CD14-positive monocyte (primary cell): ENCODE measurements around the gene ZNF638. TPM values are rescaled to one million over a fixed set of nuclear protein-coding genes. Genes with fewer than 3 reads are reported as not detected.

Experiments
- DNase-seq, 3 donors: peaks; one replicate each; pipeline ENCODE4 v3.0.0-alpha.2; 2011 to 2022
- H2AFZ ChIP-seq: 2 replicates; pipeline ENCODE4 v1.6.0; 2012; ENCODE audit warnings: mild to moderate bottlenecking, low read depth, low read length, inconsistent platforms; ENCODE audit not compliant: insufficient read depth, poor library complexity, severe bottlenecking
- H3K27ac ChIP-seq, 2 donors: 1 replicate in 1 of 2; 2 replicates in 1 of 2; pipeline ENCODE4 v1.5.1; 2012 to 2013; ENCODE audit warnings: low read length in 2 of 2, control low read depth in 1 of 2, inconsistent platforms in 1 of 2, low read depth in 1 of 2, mild to moderate bottlenecking in 1 of 2
- H3K27me3 ChIP-seq, 2 donors: one replicate each; pipeline versions ENCODE4 v1.6.0 to v1.6.1; 2011 to 2013; ENCODE audit warnings: low read length in 2 of 2; ENCODE audit not compliant: control insufficient read depth in 2 of 2, insufficient read depth in 2 of 2
- H3K36me3 ChIP-seq, 2 donors: replicated peaks in 1 of 2; 1 replicate in 1 of 2; 2 replicates in 1 of 2; pipeline versions ENCODE4 v1.5.1 to v1.6.1; 2012 to 2013; ENCODE audit warnings: low read length in 2 of 2, control low read depth in 1 of 2, inconsistent platforms in 1 of 2, mild to moderate bottlenecking in 1 of 2; ENCODE audit not compliant: insufficient read depth in 2 of 2, control insufficient read depth in 1 of 2
- H3K4me1 ChIP-seq, 2 donors: 1 replicate in 1 of 2; 2 replicates in 1 of 2; pipeline versions ENCODE4 v1.5.1 to v1.6.1; 2012 to 2013; ENCODE audit warnings: low read length in 2 of 2, control low read depth in 1 of 2, inconsistent platforms in 1 of 2, mild to moderate bottlenecking in 1 of 2, moderate library complexity in 1 of 2; ENCODE audit not compliant: insufficient read depth in 2 of 2, control insufficient read depth in 1 of 2
- H3K4me2 ChIP-seq: replicated peaks from 2 replicates; pipeline ENCODE3; 2012; ENCODE audit warnings: low read length, moderate library complexity, mild to moderate bottlenecking; ENCODE audit not compliant: poor library complexity, severe bottlenecking; ENCODE audit errors: extremely low read depth
- H3K4me3 ChIP-seq, 3 experiments: fragments of 200-600 bp in 1 of 3; sonication (generic) in 1 of 3; replicated peaks in 1 of 3; 1 replicate in 2 of 3; 2 replicates in 1 of 3; pipeline ENCODE4 v1.5.1; 2011 to 2013; ENCODE audit warnings: low read length in 3 of 3, mild to moderate bottlenecking in 3 of 3, control low read depth in 2 of 3, low read depth in 2 of 3, inconsistent platforms in 1 of 3, moderate library complexity in 1 of 3
- H3K79me2 ChIP-seq: 2 replicates; pipeline ENCODE4 v1.6.0; 2012; ENCODE audit warnings: mild to moderate bottlenecking, control low read depth, inconsistent platforms, low read length, moderate library complexity; ENCODE audit not compliant: insufficient read depth
- H3K9ac ChIP-seq: 2 replicates; pipeline ENCODE4 v1.6.0; 2017; ENCODE audit warnings: low read length, mild to moderate bottlenecking; ENCODE audit not compliant: insufficient read depth, poor library complexity, severe bottlenecking
- H3K9me3 ChIP-seq, 2 donors: replicated peaks in 1 of 2; 1 replicate in 1 of 2; 2 replicates in 1 of 2; pipeline versions ENCODE4 v1.5.1 to v1.6.1; 2012 to 2013; ENCODE audit warnings: low read length in 2 of 2, control low read depth in 1 of 2; ENCODE audit not compliant: control insufficient read depth in 1 of 2, insufficient read depth in 1 of 2
- H4K20me1 ChIP-seq: 2 replicates; pipeline ENCODE4 v1.6.0; 2012; ENCODE audit warnings: mild to moderate bottlenecking, low read length, control low read depth, moderate library complexity; ENCODE audit not compliant: insufficient read depth
- H3K27ac Mint-ChIP-seq, 7 donors: one replicate each; pipeline ENCODE4 v1.8.0; 2020; ENCODE audit warnings: mild to moderate bottlenecking in 7 of 7, mixed read lengths in 7 of 7, moderate library complexity in 6 of 7, inconsistent platforms in 2 of 7
- H3K27me3 Mint-ChIP-seq, 3 donors: one replicate each; pipeline ENCODE4 v1.8.0; 2021 to 2022; ENCODE audit warnings: low read depth in 3 of 3, mild to moderate bottlenecking in 3 of 3, mixed read lengths in 3 of 3, moderate library complexity in 3 of 3, inconsistent platforms in 1 of 3
- H3K36me3 Mint-ChIP-seq, 2 donors: one replicate each; pipeline ENCODE4 v1.8.0; 2020; ENCODE audit warnings: mixed read lengths in 2 of 2, inconsistent platforms in 1 of 2, mild to moderate bottlenecking in 1 of 2
- H3K4me1 Mint-ChIP-seq: one replicate; pipeline ENCODE4 v1.8.0; 2020; ENCODE audit warnings: mild to moderate bottlenecking, mixed read lengths
- H3K4me3 Mint-ChIP-seq, 2 donors: one replicate each; pipeline ENCODE4 v1.8.0; 2020; ENCODE audit warnings: mild to moderate bottlenecking in 2 of 2, mixed read lengths in 2 of 2, moderate library complexity in 1 of 2
- H3K9me3 Mint-ChIP-seq, 7 donors: one replicate each; pipeline ENCODE4 v1.8.0; 2020 to 2022; ENCODE audit warnings: mixed read lengths in 7 of 7, mild to moderate bottlenecking in 6 of 7, moderate library complexity in 6 of 7, inconsistent platforms in 2 of 7
- CTCF ChIP-seq: fragments of 200-600 bp; IDR thresholded peaks from one replicate; pipeline ENCODE4 v1.8.0; 2022; ENCODE audit warnings: antibody characterized with exemption, mild to moderate bottlenecking
- WGBS: methylation state at CpG from one replicate; pipeline ENCODE4 v1.1.5; 2013; ENCODE audit warnings: missing lambda C conversion rate; ENCODE audit not compliant: insufficient coverage; 5-methylcytosine and 5-hydroxymethylcytosine counted together
- intact Hi-C, 2 donors: fragments of 100-400 bp; cut with micrococcal nuclease; formaldehyde crosslinking; loops; one replicate each; pipeline versions ENCODE4 v1.15.0 to v1.15.1; 2023
- polyA plus RNA-seq, 3 donors: library from polyadenylated mRNA; depleted of rRNA in 1 of 3; unstranded in 2 of 3; stranded (reverse) in 1 of 3; fragments of 300-500 nt in 2 of 3; fragments of >200 nt in 1 of 3; fragmentation: Illumina TruSeq in 2 of 3; gene quantifications; 1 replicate in 2 of 3; 2 replicates in 1 of 3; pipeline ENCODE4 v1.2.3, GENCODE V29; 2012 to 2021
- small RNA-seq: library from RNA; depleted of rRNA; stranded (forward); fragments of <200 nt; gene quantifications from one replicate; pipeline ENCODE3, GENCODE V24; 2012; ENCODE audit warnings: low read depth; ENCODE audit not compliant: insufficient read length

The ZNF638 gene
- polyA plus RNA-seq, 3 donors, result 19.1 to 64.6 (median 22.4) TPM

- no peak overlapping the region for H3K9ac ChIP-seq
- no peak overlapping the region for H3K4me2 ChIP-seq
- no peak overlapping the region for H3K27ac ChIP-seq
- no peak overlapping the region for H2AFZ ChIP-seq
- no peak for TF ChIP-seq CTCF
- H4K20me1 ChIP-seq, result peaks cover 99% of the 10 kb centered on the region
- H3K4me1 ChIP-seq, result no peaks in the 10 kb centered on the region
- H3K9me3 ChIP-seq, result no peaks in the 10 kb centered on the region
- intact Hi-C loops, result no loop called here
- peaks cover 54 to 98% of the 10 kb centered on the region in 2 donors for H3K36me3 ChIP-seq
- Mint-ChIP-seq H3K4me1 (peaks cover 2% of the 10 kb centered on the region), H3K9me3 (peaks cover 0 to 2% (median 0%) of the 10 kb centered on the region in 7 donors), H3K36me3 (peaks cover 86 to 99% of the 10 kb centered on the region in 2 donors), H3K4me3 (no peak overlapping the region), H3K27me3 (peaks cover 3 to 12% (median 9%) of the 10 kb centered on the region in 3 donors), H3K27ac (no peak overlapping the region)
- H3K79me2 ChIP-seq, result peaks cover 56% of the 10 kb centered on the region
- WGBS, result no CpG with 5 or more reads among the region's 2 CpGs
- no peak overlapping the region for H3K4me3 ChIP-seq
- DNase-seq, result no peak
- no peaks in the 10 kb centered on the region for H3K27me3 ChIP-seq
These were observed 152.8 kb downstream of the ZNF638 start for GRCh38 chr2:71484354-71484753.

Small RNA genes within 50 kb of the gene (small RNA-seq; reads per million reads assigned to genes)
- gene RNU6-105P, result not detected

Other genes starting within 250 kb of the ZNF638 start
- 10 to 100 TPM in 2 of 3 donors, 1 to 10 TPM in 1; 9.3 to 29.0 (median 24.7) TPM for gene MCEE, start 201.6 kb upstream of the ZNF638 start, polyA plus RNA-seq
- gene MPHOSPH10, start 201.1 kb upstream of the ZNF638 start, polyA plus RNA-seq, result 1 to 10 TPM; 4.8 to 9.9 (median 5.6) TPM
- under 1 TPM; 0.08 to 0.20 (median 0.17) TPM for gene PAIP2B, start 104.7 kb upstream of the ZNF638 start, polyA plus RNA-seq
- gene DYSF, start 121.8 kb downstream of the ZNF638 start, polyA plus RNA-seq, result 10 to 100 TPM; 16.1 to 72.5 (median 31.2) TPM